Germinal center (tissue), 1 donor: ENCODE measurements around the gene ATG16L1.
"Not testable (repeated sequence)": the region's sequence is repeated elsewhere in the genome, so short reads cannot be mapped to it uniquely, and the experiment has no call there.

ENCODE experiments used
- DNase-seq: peaks from one replicate; pipeline ENCODE4 v3.0.0; 2012; ENCODE audit warnings: mixed read lengths, low spot score

The ATG16L1 gene

DNA sequence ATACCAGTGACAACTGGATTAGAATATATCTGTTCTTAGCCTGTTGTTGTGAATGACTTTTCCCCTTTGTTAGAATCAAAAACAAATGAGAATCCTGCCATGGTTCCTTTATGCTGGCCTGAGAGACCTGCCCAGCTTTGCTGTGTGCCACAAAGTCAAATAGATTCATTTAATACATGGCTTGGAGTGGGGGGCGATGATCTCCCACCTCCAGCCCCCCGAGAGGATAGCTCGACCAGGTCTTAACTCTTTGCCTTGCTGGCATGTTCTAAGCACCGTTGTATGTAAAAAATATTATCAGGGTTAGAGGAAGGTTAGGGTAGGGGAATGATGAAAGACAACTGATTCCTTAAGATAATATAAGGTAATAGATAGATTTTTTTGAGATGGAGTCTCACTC lies 80.7 kb downstream of the ATG16L1 start:
- no peak for DNase-seq

GRCh38 chr2:233334915-233335314 lies 83.4 kb downstream of the ATG16L1 start:
- no peak for DNase-seq

- not testable (repeated sequence) for DNase-seq
Observed at GRCh38 chr2:233336091-233336490, 84.6 kb downstream of the ATG16L1 start.

- DNase-seq: no peak
Observed at GRCh38 chr2:233336541-233336940, 85.1 kb downstream of the ATG16L1 start.

DNA sequence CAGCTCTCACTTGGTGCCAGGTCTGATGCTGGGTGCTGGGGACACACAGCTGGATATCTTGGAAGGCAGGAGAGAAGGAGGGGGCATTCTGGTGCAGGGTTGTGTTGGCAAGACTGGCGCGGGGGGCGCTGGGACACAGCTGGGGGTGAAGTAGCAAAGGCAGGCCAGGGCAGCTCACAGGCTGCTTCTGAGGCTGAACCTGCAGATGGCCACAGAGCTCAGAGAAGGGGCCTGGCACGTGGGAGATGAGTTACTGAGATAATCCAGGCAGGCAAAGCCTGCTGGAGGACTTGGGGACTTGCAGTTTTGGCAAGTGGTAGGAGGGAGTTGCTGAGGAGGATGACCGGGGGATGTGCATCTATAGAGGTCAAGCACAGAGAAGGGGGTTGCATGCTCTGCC lies 86.6 kb downstream of the ATG16L1 start:
- DNase-seq: no peak

DNA sequence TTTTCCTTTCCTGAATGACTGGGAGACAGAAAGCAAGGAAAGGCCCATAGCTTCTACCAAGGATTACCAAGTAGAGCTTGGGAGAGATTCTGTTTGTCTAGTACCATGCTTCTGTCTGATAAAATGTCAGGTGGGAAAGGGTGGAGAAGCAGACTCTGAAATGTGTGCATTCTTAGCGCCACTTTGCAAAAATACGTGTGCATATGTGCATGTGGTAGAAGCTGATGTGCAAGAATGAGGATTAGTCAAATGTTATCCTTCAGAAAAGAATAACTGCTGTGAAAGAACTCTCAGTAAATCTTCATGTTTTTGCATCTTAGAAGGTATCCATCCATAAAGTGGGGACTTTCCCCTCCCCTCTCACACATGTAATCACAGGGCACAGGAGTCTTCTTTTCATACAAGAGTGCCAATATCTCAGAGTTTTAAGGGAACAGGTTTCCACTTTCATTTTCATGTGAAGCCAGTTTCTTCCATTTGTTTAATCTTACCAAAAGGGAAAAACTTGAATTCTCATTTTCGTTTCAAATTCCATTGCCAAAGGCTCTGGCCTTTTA lies 87.4 kb downstream of the ATG16L1 start:
- DNase-seq: no peak

DNA sequence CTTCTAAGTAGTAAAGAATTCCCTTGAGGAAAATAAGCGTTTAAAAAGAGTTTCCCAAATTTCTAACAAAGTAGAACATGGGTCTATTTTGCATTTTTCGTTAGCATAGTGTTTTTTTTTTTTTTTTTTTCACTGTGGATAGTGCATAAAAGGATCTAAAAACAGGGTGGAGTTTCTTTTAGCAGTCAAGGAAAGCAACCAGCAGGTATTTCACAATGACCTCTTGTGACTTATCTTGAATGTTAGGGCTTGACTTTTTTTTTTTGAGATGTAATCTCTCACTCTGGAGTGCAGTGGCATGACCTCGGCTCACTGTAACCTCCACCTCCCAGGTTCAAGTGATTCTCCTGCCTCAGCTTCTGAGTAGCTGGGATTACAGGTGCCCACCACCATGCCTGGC lies 88.0 kb downstream of the ATG16L1 start:
- DNase-seq: no peak

GRCh38 chr2:233341296-233341695 lies 89.8 kb downstream of the ATG16L1 start:
- no peak for DNase-seq

DNA sequence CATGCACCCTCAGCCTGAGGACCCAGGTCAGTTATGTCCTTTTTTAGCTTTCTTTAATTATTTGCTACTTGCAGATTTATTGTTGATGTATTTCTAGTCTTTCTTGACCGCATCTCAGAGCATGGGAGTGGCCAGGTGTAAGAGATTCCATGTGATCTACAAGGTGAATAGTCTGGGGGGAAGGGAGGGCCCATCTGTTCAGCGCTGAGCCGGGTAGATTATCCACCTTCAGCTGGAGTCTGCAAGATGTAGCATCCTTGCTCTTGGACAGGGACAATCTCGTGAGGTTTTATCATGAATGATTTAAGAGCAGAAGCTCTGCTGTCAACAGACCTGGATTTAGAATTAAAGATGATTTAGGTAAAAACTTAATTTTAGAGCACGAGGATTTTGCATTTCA lies 90.8 kb downstream of the ATG16L1 start:
- DNase-seq: no peak

DNA sequence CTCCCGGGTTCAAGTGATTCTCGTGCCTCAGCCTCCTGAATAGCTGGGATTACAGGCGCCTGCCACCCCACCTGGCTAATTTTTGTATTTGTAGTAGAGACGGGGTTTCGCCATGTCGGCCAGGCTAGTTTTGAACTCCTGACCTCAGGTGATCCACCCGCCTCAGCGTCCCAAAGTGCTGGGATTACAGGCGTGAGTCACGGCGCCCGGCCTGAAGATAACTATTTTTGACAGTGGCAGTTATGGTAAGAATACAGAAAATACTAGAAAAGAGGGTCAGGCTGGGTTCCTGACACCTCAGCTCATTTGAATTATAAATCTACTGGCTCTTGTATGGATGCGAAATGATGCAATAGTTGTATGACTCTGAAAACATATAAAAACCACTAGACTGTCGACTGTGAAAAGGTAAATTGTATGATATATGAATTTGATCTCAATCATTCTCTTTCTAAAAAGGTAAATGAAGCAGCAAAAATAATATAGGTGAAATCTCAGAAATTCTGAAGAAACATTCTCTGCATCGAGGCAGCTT lies 91.8 kb downstream of the ATG16L1 start:
- DNase-seq: no peak
